ENCODE results near the gene SLC16A6.

Gene SLC16A6, protein sequence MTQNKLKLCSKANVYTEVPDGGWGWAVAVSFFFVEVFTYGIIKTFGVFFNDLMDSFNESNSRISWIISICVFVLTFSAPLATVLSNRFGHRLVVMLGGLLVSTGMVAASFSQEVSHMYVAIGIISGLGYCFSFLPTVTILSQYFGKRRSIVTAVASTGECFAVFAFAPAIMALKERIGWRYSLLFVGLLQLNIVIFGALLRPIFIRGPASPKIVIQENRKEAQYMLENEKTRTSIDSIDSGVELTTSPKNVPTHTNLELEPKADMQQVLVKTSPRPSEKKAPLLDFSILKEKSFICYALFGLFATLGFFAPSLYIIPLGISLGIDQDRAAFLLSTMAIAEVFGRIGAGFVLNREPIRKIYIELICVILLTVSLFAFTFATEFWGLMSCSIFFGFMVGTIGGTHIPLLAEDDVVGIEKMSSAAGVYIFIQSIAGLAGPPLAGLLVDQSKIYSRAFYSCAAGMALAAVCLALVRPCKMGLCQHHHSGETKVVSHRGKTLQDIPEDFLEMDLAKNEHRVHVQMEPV

DNA sequence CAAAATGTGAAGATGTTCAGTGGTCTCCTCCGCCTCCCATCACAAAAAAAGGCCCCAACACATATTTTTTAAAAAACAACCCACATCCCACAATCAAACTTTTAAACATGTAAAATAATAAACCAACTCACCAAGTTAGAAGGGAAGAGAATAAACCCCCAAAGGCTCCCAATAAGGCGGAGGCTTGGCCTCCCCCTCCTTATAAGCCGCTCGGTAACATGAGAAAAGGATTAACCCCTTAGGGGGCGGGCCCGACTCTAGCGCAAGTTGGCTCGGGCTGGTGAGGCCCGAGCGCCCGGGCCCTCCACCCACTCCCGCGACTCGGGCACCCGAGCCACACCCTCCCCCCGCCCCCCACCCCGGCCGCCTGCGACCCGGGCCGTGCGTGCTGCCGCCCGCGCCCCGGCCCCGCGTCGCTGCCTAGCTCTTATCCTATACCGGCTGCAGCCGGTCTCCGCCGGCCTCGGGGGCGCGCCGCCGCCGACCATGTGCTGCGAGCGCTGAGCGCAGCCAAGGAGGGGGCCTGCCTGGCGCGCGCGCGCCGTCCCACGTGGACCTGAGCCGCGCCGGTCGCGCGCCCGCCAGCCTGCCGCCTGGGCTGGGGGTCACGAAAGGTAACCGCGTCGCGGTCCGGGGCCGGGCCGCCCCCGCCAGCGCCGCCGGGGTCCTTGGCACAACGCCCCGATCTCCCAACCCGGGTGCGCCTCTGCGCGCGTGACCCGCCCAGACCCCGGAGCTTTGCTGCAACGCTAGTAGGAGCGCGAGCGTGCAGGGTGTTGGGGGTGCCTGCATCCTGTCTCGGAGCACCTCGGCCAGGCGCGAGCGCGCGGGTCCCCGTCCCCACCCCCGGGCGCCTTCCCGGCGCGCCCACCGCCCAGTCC lies at the start of gene SLC16A6, which contains the start of gene ARSG:
SLC16A6 (minus strand) TSS at position 173 of the 881 bp plus-strand sequence. CDS start 12,807 bp downstream, outside the sequence.
ARSG (plus strand) TSS at position 541 of the 881 bp plus-strand sequence. CDS start 15,999 bp downstream, outside the sequence.
- peak; percentile 89 for DNase-seq

DNA sequence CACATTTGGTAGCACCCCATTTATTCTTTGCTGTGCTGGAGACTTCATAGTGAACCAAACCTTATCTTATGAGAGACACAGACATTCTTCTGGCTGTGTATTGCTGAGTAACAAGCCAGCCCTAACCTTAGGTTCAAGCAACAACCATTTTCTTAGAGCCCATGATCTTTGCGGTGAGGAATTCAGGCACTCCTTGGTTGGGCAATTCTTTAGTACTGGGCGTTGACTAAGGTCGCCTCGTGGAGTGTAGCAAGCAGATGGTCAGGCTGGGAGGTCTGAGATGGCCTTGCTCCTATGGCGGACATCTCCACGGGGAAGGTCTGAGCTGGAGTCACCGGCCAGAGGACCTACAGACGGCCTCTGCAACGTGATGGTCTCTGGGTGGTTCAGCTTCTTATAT lies 43.5 kb upstream of the SLC16A6 start:
- no peak for DNase-seq

DNA sequence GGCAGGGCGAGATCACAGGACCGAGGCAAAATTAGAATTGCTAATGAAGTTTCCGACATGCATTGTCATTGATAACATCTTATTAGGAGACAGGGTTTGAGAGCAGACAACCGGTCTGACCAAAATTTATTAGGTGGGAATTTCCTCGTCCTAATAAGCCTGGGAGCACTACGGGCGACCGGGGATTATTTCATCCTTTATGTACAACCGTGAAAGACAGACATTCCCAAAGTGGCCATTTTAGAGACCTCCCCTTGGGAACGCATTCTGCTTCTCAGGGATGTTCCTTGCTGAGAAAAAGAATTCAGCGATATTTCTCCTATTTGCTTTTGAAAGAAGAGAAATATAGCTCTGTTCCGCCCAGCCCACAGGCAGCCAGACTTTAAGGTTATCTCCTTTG lies 41.0 kb upstream of the SLC16A6 start:
- peak; percentile 33 for DNase-seq

GRCh38 chr17:68329331-68329730 lies 38.4 kb upstream of the SLC16A6 start:
- no peak for DNase-seq

GRCh38 chr17:68328676-68329075 lies 37.7 kb upstream of the SLC16A6 start:
- peak; percentile 24 for DNase-seq

- no peak for DNase-seq
Observed at GRCh38 chr17:68327823-68328557, 37.1 kb upstream of the SLC16A6 start.

GRCh38 chr17:68326681-68327080 lies 35.8 kb upstream of the SLC16A6 start:
- no peak for DNase-seq

GRCh38 chr17:68325961-68326360 lies 35.0 kb upstream of the SLC16A6 start:
- DNase-seq: no peak

GRCh38 chr17:68324654-68325336 lies 33.9 kb upstream of the SLC16A6 start:
- DNase-seq: no peak

- no peak for DNase-seq
Observed at GRCh38 chr17:68324114-68324513, 33.2 kb upstream of the SLC16A6 start.

DNA sequence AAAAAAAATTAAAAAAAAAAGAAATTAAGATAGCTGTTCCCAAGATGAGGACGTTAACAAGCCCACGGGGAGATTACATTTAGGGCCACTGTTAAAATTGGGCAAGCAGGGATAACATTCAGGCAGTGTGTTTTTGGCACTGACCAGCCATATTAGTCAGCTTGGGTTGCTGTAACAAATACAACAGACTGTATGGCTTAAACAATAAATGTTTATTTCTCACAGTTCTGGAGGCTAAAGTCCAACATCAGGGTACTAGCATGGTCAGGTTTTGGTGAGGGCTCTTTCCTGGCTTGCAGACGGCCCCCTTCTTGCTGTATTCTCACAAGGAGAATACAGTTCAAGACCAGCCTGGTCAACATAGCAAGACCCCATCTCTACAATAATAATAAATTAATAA lies 31.7 kb upstream of the SLC16A6 start:
- DNase-seq: no peak

- DNase-seq: no peak
Observed at GRCh38 chr17:68321556-68321954, 30.6 kb upstream of the SLC16A6 start.

GRCh38 chr17:68320943-68321555 lies 30.1 kb upstream of the SLC16A6 start:
- peak; percentile 4 for DNase-seq

- DNase-seq: peak; percentile 37
Observed at GRCh38 chr17:68320311-68320865, 29.5 kb upstream of the SLC16A6 start.

GRCh38 chr17:68319410-68320162 lies 28.7 kb upstream of the SLC16A6 start:
- peak; percentile 64 for DNase-seq

- DNase-seq: peak; percentile 92
Observed at GRCh38 chr17:68318103-68318991, 27.4 kb upstream of the SLC16A6 start.

DNA sequence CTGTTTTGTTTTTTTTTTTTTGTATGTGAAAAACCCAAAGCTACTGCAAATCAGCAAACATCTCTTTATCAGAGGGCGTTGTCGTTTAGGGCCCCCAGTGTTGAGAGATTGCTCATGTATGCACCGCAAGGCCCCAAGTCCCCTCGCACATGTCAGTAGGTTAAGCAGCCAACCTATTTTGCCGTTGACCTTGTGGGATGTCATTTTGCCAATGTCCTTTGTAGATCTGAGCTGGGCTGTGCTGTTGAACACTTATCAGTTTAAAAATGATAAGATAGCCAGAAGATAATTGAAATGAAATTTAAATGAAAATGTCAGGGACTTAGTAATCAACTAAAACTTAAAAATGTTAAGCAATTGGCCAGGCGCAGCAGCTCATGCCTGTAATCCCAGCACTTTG lies 26.5 kb upstream of the SLC16A6 start:
- DNase-seq: no peak

- DNase-seq: no peak
Observed at GRCh38 chr17:68315930-68316329, 25.0 kb upstream of the SLC16A6 start.

DNA sequence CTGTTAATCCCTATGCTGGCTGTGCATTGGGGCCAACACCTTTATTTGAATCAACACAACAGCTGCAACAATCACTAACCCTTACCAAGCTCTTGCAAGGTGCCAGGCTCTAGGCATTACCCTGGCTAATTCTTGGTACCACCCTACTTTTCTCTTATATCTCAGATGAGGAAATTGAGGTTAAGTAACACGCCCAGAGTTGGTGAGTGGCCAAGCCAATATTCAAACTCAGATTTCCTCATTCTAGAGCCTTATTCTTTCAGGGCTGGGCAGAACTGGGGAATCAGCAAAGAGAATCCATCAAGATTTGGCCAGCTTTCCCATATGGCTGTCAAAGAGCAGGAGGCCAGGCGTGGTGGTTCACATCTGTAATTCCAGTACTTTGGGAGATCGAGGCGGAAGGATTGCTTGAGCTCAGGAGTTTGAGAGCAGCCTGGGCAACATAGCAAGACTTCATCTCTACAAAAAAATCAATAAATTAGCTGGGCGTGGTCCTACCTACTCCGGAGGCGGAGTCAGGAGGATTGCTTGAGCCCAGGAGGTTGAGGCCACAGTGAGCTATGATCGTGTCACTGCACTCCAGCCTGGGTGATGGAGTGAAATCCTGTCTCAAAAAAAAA lies 24.1 kb upstream of the SLC16A6 start:
- no peak for DNase-seq
